Kidney (tissue), 14 donors: ENCODE results near the gene SNRPA1. TPM values are rescaled to one million over a fixed set of nuclear protein-coding genes. Genes with fewer than 3 reads are reported as not detected.

Source experiments
- DNase-seq, 5 donors: peaks; one replicate each; pipeline ENCODE4 v3.0.0-alpha.2; 2013 to 2020
- FAIRE-seq: peaks from 2 replicates; lab custom pipeline; 2012; peaks lifted over from hg19 to GRCh38; lab: Jason Lieb, UNC
- H3K27ac ChIP-seq, 2 donors: one replicate each; pipeline ENCODE4 v1.7.0; 2013; ENCODE audit warnings: low read depth in 2 of 2, low read length in 2 of 2, inconsistent platforms in 1 of 2
- H3K27me3 ChIP-seq: one replicate; pipeline ENCODE4 v1.7.1; 2013; ENCODE audit warnings: low read length, inconsistent platforms; ENCODE audit not compliant: control insufficient read depth, insufficient read depth
- H3K36me3 ChIP-seq, 3 donors: one replicate each; pipeline versions ENCODE4 v1.7.0 to v1.7.1; 2013; ENCODE audit warnings: low read length in 3 of 3, control low read depth in 1 of 3, inconsistent platforms in 1 of 3; ENCODE audit not compliant: insufficient read depth in 3 of 3, control insufficient read depth in 2 of 3
- H3K4me1 ChIP-seq, 3 donors: one replicate each; pipeline versions ENCODE4 v1.7.0 to v1.7.1; 2013; ENCODE audit warnings: low read length in 3 of 3, inconsistent platforms in 1 of 3, low read depth in 1 of 3; ENCODE audit not compliant: control insufficient read depth in 2 of 3, insufficient read depth in 2 of 3
- H3K4me3 ChIP-seq, 3 donors: one replicate each; pipeline versions ENCODE4 v1.7.0 to v1.8.1; 2013; ENCODE audit warnings: low read length in 3 of 3, control low read depth in 1 of 3, inconsistent platforms in 1 of 3
- H3K9ac ChIP-seq, 3 donors: one replicate each; pipeline versions ENCODE4 v1.7.0 to v1.7.1; 2013; ENCODE audit warnings: low read length in 3 of 3, control low read depth in 1 of 3, inconsistent platforms in 1 of 3
- H3K9me3 ChIP-seq, 3 donors: one replicate each; pipeline versions ENCODE4 v1.7.0 to v1.7.1; 2013; ENCODE audit warnings: low read length in 3 of 3, control low read depth in 1 of 3, inconsistent platforms in 1 of 3; ENCODE audit not compliant: control insufficient read depth in 2 of 3, insufficient read depth in 1 of 3
- intact Hi-C: fragments of 100-400 bp; cut with DNase I; formaldehyde crosslinking; loops from one replicate; pipeline ENCODE4 v1.11.1; 2022
- polyA plus RNA-seq: library from polyadenylated mRNA; stranded (reverse); fragments of 350-450 nt; fragmentation: Illumina TruSeq; extraction: RNeasy Lipid Tissue Mini Kit (QIAGEN cat#74804); gene quantifications from one replicate; pipeline ENCODE4 v1.2.3, GENCODE V29; 2014; ENCODE audit warnings: low read depth, low replicate concordance; ENCODE audit not compliant: insufficient read depth
- total RNA-seq: library from RNA; stranded (reverse); fragmentation: NEBNext Ultra II Directional; extraction: Animal tissue kit (Norgen Biotek cat#: 25700); gene quantifications from one replicate; pipeline ENCODE4 v1.2.1, GENCODE V29; 2021
- TF ChIP-seq, protein P1 (sequence below): IDR thresholded peaks from 3 replicates; pipeline ENCODE4 v1.5.1; 2012; ENCODE audit warnings: mild to moderate bottlenecking, moderate library complexity, borderline replicate concordance; ENCODE audit not compliant: insufficient read depth; ENCODE audit errors: extremely low read depth
- donor health status: control.
- donor health status: control.
- donor health status: control.
- donor health status: control.
- donor health status: control.
- donor health status: DM: yes; HTN: yes; CAD: no.
- donor health status: Normal renal cell carcinoma (clear cell type).

SNRPA1 gene
- total and polyA plus RNA-seq, 2 donors from 2014 or later = 40.0 to 44.9 TPM

DNA sequence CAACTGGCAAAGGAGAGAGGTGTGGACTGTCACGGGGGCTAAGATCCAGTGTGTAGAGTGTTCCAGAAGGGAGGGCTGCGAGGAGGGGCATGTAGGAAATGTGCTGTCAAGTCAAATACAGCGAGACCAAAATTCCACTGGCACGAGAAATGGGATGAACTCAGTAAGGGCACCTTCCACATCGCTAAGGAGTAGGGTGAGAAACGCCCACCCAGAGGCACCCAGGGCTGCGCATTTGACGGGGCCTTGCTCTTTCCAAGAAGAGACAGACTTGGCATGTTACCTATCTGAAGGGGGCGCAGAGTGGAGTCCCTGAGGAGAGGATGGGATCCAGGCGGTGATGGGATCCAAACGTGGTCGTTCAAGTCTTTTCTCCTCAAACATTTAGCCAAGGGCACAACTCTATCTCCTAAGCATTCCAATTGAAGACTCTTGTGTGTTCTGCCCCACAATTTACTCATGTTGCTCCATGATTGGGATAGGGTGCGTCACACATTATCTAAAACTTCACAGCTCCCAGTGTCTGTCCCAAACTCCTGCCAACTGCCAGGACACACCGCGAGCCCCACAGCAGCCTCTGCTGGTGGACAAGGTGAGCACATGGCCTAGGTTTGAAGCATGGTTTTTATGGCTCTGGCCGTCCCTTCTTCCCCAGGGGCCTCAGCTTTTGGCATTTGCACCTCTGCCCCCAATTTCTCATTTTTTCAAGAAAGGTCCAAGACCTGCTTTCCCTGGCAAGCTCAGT is 25.4 kb downstream of the SNRPA1 start:
- Histone ChIP-seq H3K27ac (no peak overlapping the region), H3K27me3 (no peaks in the 10 kb centered on the region), H3K4me3 (no peak overlapping the region), H3K9me3 (no peaks in the 10 kb centered on the region), H3K36me3 (peaks cover 12 to 37% (median 36%) of the 10 kb centered on the region in 3 donors), H3K9ac (no peak overlapping the region), H3K4me1 (no peaks in the 10 kb centered on the region)
- DNase-seq = no peak
- intact Hi-C loops = no loop called here
- TF ChIP-seq, protein P1, sequence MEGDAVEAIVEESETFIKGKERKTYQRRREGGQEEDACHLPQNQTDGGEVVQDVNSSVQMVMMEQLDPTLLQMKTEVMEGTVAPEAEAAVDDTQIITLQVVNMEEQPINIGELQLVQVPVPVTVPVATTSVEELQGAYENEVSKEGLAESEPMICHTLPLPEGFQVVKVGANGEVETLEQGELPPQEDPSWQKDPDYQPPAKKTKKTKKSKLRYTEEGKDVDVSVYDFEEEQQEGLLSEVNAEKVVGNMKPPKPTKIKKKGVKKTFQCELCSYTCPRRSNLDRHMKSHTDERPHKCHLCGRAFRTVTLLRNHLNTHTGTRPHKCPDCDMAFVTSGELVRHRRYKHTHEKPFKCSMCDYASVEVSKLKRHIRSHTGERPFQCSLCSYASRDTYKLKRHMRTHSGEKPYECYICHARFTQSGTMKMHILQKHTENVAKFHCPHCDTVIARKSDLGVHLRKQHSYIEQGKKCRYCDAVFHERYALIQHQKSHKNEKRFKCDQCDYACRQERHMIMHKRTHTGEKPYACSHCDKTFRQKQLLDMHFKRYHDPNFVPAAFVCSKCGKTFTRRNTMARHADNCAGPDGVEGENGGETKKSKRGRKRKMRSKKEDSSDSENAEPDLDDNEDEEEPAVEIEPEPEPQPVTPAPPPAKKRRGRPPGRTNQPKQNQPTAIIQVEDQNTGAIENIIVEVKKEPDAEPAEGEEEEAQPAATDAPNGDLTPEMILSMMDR = peak; percentile 12
- FAIRE-seq = no peak

DNA sequence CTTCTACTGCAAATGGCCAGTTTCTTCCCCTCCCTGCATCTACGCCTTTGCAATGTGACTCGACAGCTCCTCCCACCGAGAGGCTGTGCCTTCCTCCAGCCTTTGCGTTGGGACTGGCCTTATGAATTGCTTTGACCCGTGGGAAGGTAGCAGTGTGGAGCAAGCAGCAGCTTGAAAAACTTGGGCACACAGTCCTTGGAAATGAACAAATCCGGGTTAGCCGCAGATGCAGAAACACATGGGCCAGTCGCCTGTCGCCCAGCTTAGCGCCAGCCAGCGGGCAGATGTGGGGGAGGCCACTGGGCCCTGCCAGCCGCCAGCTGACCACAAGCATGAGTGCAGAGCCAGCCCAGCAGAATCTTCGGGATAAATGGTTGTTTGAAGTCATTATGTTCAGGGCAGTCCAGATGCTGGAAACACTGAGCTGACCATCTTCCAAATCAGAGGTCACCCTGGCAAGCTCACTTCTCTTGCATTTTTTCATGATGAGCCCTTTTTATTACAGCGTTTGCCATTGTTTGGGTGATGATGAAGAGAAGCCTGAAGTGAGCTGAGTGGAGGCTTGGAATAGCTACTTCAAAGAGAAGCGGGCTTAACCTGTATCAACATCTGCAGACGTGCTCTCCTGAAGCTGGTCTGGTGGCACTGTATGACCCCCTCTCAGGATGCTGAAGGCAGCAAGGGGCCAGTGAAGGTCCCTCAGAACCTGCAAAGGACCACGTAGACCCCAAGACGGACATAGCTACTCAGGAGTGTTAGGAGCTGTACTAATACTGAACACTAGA is 27.5 kb downstream of the SNRPA1 start:
- FAIRE-seq = no peak
- H3K27ac ChIP-seq = no peak overlapping the region
- H3K4me3 ChIP-seq = no peak overlapping the region
- no peak overlapping the region for H3K9ac ChIP-seq
- H3K27me3 ChIP-seq = no peaks in the 10 kb centered on the region
- peak in 1 of 5 donors; percentile 27 for DNase-seq
- intact Hi-C loops = no loop called here
- peaks cover 0 to 2% (median 0%) of the 10 kb centered on the region in 3 donors for H3K4me1 ChIP-seq
- TF ChIP-seq, protein P1 = no peak
- H3K36me3 ChIP-seq = peaks cover 7 to 19% (median 15%) of the 10 kb centered on the region in 3 donors
- H3K9me3 ChIP-seq = no peaks in the 10 kb centered on the region

DNA sequence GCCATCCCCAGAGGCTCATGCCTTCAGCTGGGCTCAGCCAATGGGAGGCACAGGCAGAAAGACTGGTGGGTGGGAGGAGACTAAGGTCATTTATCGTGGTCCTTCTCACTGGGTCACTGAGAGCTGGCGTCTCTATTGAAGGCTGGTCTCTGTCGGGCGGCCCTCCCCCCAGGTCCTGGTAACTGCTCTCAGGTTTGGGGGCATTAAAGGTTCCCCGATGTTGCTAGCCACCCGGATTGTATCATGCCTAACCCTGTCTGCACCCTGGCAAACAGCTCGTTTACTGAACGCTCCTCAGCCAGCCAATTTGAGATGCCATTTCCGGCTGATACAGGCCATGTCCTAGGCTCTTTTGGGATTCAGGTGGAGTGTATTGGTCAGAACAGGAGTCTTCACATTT is 28.3 kb downstream of the SNRPA1 start:
- Histone ChIP-seq H3K36me3 (peaks cover 4 to 11% (median 11%) of the 10 kb centered on the region in 3 donors), H3K4me3 (no peak overlapping the region), H3K9ac (no peak overlapping the region), H3K4me1 (peaks cover 0 to 2% (median 0%) of the 10 kb centered on the region in 3 donors), H3K27me3 (no peaks in the 10 kb centered on the region), H3K9me3 (no peaks in the 10 kb centered on the region), H3K27ac (no peak overlapping the region)
- DNase-seq (no peak), FAIRE-seq (no peak)
- intact Hi-C loops = no loop called here
- TF ChIP-seq, protein P1 = no peak
